Stimulated activated naive CD4-positive, alpha-beta T cell treated with Interleukin-2 at 50 U/mL for 16 hours (primary cell): Measurements from ENCODE around the gene C9orf50.
"Not testable (repeated sequence)": the region's sequence is repeated elsewhere in the genome, so short reads cannot be mapped to it uniquely, and the experiment has no call there.

Experiments
- DNase-seq: peaks from one replicate; lab custom pipeline; 2025; lab: John Stamatoyannopoulos, UW

Gene C9orf50

GRCh38 chr9:129648092-129648763, 27.3 kb upstream of the C9orf50 start:
- no peak for DNase-seq

- DNase-seq, result no peak
These were observed 26.7 kb upstream of the C9orf50 start for GRCh38 chr9:129647635-129648034.

GRCh38 chr9:129646654-129647053, 25.8 kb upstream of the C9orf50 start:
- no peak for DNase-seq

- DNase-seq, result no peak
These were observed 25.4 kb upstream of the C9orf50 start for GRCh38 chr9:129646252-129646651.

- DNase-seq, result no peak
These were observed 24.0 kb upstream of the C9orf50 start for GRCh38 chr9:129644902-129645301.

- DNase-seq, result no peak
These were observed 23.5 kb upstream of the C9orf50 start for GRCh38 chr9:129644365-129644764.

- no peak for DNase-seq
These were observed 22.8 kb upstream of the C9orf50 start for GRCh38 chr9:129643706-129644105.

- DNase-seq, result peak; percentile 95
These were observed 21.1 kb upstream of the C9orf50 start, which contains the start of gene ASB6 for GRCh38 chr9:129641750-129642585. Gene ASB6, minus strand, starts transcription at chr9:129642151. Its CDS starts 152 bp downstream, at chr9:129641999.

- DNase-seq, result no peak
These were observed 20.2 kb upstream of the C9orf50 start for GRCh38 chr9:129640871-129641749.

GRCh38 chr9:129640086-129640870, 19.4 kb upstream of the C9orf50 start:
- no peak for DNase-seq

GRCh38 chr9:129639756-129640085, 18.8 kb upstream of the C9orf50 start:
- no peak for DNase-seq

GRCh38 chr9:129639034-129639630, 18.2 kb upstream of the C9orf50 start:
- DNase-seq, result no peak

GRCh38 chr9:129637673-129638439, 17.0 kb upstream of the C9orf50 start:
- DNase-seq, result no peak

- no peak for DNase-seq
These were observed 16.2 kb upstream of the C9orf50 start for GRCh38 chr9:129637102-129637501.

GRCh38 chr9:129636343-129636742, 15.4 kb upstream of the C9orf50 start:
- not testable (repeated sequence) for DNase-seq

GRCh38 chr9:129635099-129636065, 14.5 kb upstream of the C9orf50 start:
- no peak for DNase-seq

- no peak for DNase-seq
These were observed 12.9 kb upstream of the C9orf50 start for GRCh38 chr9:129633848-129634247.

GRCh38 chr9:129633207-129633606, 12.3 kb upstream of the C9orf50 start:
- DNase-seq, result no peak

GRCh38 chr9:129632460-129632859, 11.6 kb upstream of the C9orf50 start:
- DNase-seq, result no peak
